Neural cell (in vitro differentiated cells): ENCODE data around the gene RETSAT. TPM values are rescaled to one million over a fixed set of nuclear protein-coding genes. Genes with fewer than 3 reads are reported as not detected.

Experiments used
- H2AFZ ChIP-seq: fragments of 200-600, 300-800 bp; sonication (generic), shearing (Covaris generic); 2 replicates; pipeline ENCODE4 v1.6.0; 2014; ENCODE audit warnings: low read depth, mild to moderate bottlenecking, antibody characterized with exemption, low read length, moderate library complexity
- H3F3A ChIP-seq: fragments of 200-600 bp; shearing (Covaris generic); 2 replicates; pipeline ENCODE4 v1.6.1; 2016; ENCODE audit warnings: mild to moderate bottlenecking, moderate library complexity, mixed read lengths, antibody characterized with exemption, low read length; ENCODE audit not compliant: insufficient read depth, poor library complexity, severe bottlenecking
- H3K27ac ChIP-seq: fragments of 200-600, 300-800 bp; sonication (generic), shearing (Covaris generic); 2 replicates; pipeline ENCODE4 v1.5.1; 2014; ENCODE audit warnings: mild to moderate bottlenecking, low read length, moderate library complexity
- H3K27me3 ChIP-seq: fragments of 300-800, 200-600 bp; sonication (generic), shearing (Covaris generic); 2 replicates; pipeline ENCODE4 v1.6.0; 2014; ENCODE audit warnings: mild to moderate bottlenecking, low read depth, low read length, moderate library complexity; ENCODE audit not compliant: insufficient read depth
- H3K36me3 ChIP-seq: fragments of 300-800, 200-600 bp; sonication (generic), shearing (Covaris generic); 2 replicates; pipeline ENCODE4 v1.5.1; 2014; ENCODE audit warnings: mild to moderate bottlenecking, antibody characterized with exemption, low read length, moderate library complexity; ENCODE audit not compliant: insufficient read depth
- H3K4me2 ChIP-seq: fragments of 300-800, 200-600 bp; sonication (generic), shearing (Covaris generic); 2 replicates; pipeline ENCODE4 v1.6.0; 2014; ENCODE audit warnings: mild to moderate bottlenecking, low read length
- H3K4me3 ChIP-seq: fragments of 300-800, 200-600 bp; sonication (generic), shearing (Covaris generic); 2 replicates; pipeline ENCODE4 v1.5.1; 2014; ENCODE audit warnings: mild to moderate bottlenecking, low read length, moderate library complexity
- H3K79me2 ChIP-seq: fragments of 200-600 bp; shearing (Covaris generic); replicated peaks from 2 replicates; pipeline ENCODE4 v1.6.0; 2014; ENCODE audit warnings: mild to moderate bottlenecking, low read length, moderate library complexity; ENCODE audit not compliant: insufficient read depth
- H3K9ac ChIP-seq: fragments of 300-800, 200-600 bp; sonication (generic), shearing (Covaris generic); 2 replicates; pipeline ENCODE4 v1.6.1; 2016; ENCODE audit warnings: mild to moderate bottlenecking, low read length, mixed read lengths
- H3K9me2 ChIP-seq: fragments of 200-600 bp; shearing (Covaris generic); 2 replicates; pipeline ENCODE4 v1.6.1; 2016; ENCODE audit warnings: mild to moderate bottlenecking, low read length, mixed read lengths; ENCODE audit not compliant: insufficient read depth
- H3K9me3 ChIP-seq: fragments of 200-600, 300-800 bp; sonication (generic), shearing (Covaris generic); 2 replicates; pipeline ENCODE4 v1.6.1; 2016; ENCODE audit warnings: mild to moderate bottlenecking, mixed run types, low read length, moderate library complexity, mixed read lengths
- H4K20me1 ChIP-seq: fragments of 200-600 bp; shearing (Covaris generic); 2 replicates; pipeline ENCODE4 v1.6.1; 2016; ENCODE audit warnings: mild to moderate bottlenecking, mixed run types; ENCODE audit not compliant: insufficient read depth
- EP300 ChIP-seq: fragments of 450-650 bp; conservative IDR thresholded peaks from 2 replicates; pipeline ENCODE4 v1.6.1; 2014; ENCODE audit warnings: antibody characterized with exemption, mild to moderate bottlenecking, moderate library complexity; ENCODE audit not compliant: poor library complexity, severe bottlenecking
- EZH2 ChIP-seq: fragments of 200-600, 300-800 bp; shearing (Covaris generic), sonication (generic); IDR thresholded peaks from 2 replicates; pipeline ENCODE4 v1.6.1; 2014; ENCODE audit warnings: antibody characterized with exemption, low read length, borderline replicate concordance, mild to moderate bottlenecking; ENCODE audit not compliant: insufficient read depth, poor library complexity, severe bottlenecking
- MXI1 ChIP-seq: fragments of 450-650 bp; conservative IDR thresholded peaks from 2 replicates; pipeline ENCODE4 v1.6.1; 2014; ENCODE audit warnings: antibody characterized with exemption, mild to moderate bottlenecking; ENCODE audit not compliant: poor library complexity, severe bottlenecking
- POLR2AphosphoS5 ChIP-seq: IDR thresholded peaks from 2 replicates; pipeline ENCODE4 v1.6.1; 2012
- RAD21 ChIP-seq: fragments of 450-650 bp; conservative IDR thresholded peaks from 2 replicates; pipeline ENCODE4 v1.6.1; 2014; ENCODE audit warnings: antibody characterized with exemption, mild to moderate bottlenecking, moderate library complexity
- SMC3 ChIP-seq: fragments of 450-650 bp; conservative IDR thresholded peaks from 2 replicates; pipeline ENCODE4 v1.6.1; 2014; ENCODE audit warnings: antibody characterized with exemption, mild to moderate bottlenecking, moderate library complexity; ENCODE audit not compliant: poor library complexity
- TAF1 ChIP-seq: IDR thresholded peaks from 2 replicates; pipeline ENCODE4 v1.6.1; 2012; ENCODE audit warnings: low read depth
- polyA plus RNA-seq: library from polyadenylated mRNA; depleted of rRNA; stranded (reverse); fragments of >200 nt; gene quantifications from 2 replicates; pipeline ENCODE4 v1.2.3, GENCODE V29; 2014
- TF ChIP-seq, protein P1 (sequence below): fragments of 450-650 bp; IDR thresholded peaks from 2 replicates; pipeline ENCODE4 v1.5.1; 2014; ENCODE audit warnings: antibody characterized with exemption, mild to moderate bottlenecking, moderate library complexity; ENCODE audit not compliant: poor library complexity, severe bottlenecking
- TF ChIP-seq, protein P2 (sequence below): IDR thresholded peaks from 2 replicates; pipeline ENCODE4 v1.6.1; 2012; ENCODE audit warnings: borderline replicate concordance

The RETSAT gene
- polyA plus RNA-seq, 1 donor from 2014 or later: 10.9 TPM

DNA sequence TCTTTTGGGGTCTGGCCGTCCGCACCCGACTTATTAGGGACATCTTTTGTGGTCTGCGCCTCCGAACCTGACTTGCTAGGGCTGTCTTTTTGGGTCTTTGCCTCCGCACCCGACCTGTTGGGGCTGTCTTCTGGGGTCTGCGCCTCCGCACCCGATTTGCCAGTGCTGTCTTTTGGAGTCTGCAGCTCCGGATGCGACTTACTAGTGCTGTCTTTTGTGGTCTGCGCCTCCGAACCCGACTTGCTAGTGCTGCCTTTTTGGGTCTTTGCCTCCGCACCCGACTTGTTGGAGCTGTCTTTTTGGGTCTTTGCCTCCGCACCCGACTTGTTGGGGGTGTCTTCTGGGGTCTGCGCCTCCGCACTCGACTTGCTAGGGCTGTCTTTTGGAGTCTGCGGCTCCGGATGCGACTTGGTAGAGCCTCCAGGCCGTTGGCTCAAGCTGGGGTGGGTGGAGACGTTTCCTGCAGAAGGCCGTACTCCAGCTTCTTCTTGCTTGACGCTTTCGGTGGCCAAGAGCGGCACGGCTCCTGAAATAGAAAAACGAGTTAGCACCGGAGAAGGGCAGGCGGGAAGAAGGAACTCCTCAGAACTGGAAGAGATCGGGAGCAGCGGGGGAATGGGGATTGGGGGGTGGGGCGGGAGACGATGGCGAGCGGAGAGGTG, 27.0 kb downstream of the RETSAT start:
- TF ChIP-seq MXI1 (no peak), SMC3 (no peak), POLR2AphosphoS5 (no peak), TAF1 (no peak), RAD21 (no peak), EZH2 (no peak), EP300 (no peak)
- TF ChIP-seq, protein P1, sequence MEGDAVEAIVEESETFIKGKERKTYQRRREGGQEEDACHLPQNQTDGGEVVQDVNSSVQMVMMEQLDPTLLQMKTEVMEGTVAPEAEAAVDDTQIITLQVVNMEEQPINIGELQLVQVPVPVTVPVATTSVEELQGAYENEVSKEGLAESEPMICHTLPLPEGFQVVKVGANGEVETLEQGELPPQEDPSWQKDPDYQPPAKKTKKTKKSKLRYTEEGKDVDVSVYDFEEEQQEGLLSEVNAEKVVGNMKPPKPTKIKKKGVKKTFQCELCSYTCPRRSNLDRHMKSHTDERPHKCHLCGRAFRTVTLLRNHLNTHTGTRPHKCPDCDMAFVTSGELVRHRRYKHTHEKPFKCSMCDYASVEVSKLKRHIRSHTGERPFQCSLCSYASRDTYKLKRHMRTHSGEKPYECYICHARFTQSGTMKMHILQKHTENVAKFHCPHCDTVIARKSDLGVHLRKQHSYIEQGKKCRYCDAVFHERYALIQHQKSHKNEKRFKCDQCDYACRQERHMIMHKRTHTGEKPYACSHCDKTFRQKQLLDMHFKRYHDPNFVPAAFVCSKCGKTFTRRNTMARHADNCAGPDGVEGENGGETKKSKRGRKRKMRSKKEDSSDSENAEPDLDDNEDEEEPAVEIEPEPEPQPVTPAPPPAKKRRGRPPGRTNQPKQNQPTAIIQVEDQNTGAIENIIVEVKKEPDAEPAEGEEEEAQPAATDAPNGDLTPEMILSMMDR: no peak
- TF ChIP-seq, protein P2, sequence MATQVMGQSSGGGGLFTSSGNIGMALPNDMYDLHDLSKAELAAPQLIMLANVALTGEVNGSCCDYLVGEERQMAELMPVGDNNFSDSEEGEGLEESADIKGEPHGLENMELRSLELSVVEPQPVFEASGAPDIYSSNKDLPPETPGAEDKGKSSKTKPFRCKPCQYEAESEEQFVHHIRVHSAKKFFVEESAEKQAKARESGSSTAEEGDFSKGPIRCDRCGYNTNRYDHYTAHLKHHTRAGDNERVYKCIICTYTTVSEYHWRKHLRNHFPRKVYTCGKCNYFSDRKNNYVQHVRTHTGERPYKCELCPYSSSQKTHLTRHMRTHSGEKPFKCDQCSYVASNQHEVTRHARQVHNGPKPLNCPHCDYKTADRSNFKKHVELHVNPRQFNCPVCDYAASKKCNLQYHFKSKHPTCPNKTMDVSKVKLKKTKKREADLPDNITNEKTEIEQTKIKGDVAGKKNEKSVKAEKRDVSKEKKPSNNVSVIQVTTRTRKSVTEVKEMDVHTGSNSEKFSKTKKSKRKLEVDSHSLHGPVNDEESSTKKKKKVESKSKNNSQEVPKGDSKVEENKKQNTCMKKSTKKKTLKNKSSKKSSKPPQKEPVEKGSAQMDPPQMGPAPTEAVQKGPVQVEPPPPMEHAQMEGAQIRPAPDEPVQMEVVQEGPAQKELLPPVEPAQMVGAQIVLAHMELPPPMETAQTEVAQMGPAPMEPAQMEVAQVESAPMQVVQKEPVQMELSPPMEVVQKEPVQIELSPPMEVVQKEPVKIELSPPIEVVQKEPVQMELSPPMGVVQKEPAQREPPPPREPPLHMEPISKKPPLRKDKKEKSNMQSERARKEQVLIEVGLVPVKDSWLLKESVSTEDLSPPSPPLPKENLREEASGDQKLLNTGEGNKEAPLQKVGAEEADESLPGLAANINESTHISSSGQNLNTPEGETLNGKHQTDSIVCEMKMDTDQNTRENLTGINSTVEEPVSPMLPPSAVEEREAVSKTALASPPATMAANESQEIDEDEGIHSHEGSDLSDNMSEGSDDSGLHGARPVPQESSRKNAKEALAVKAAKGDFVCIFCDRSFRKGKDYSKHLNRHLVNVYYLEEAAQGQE: no peak
- peak overlapping the region; percentile 95 for H3K9ac ChIP-seq
- H3K27me3 ChIP-seq: no peaks in the 10 kb centered on the region
- peak overlapping the region; percentile 74 for H3K4me3 ChIP-seq
- peak overlapping the region; percentile 97 for H3K27ac ChIP-seq
- peak overlapping the region; percentile 94 for H3K4me2 ChIP-seq
- no peaks in the 10 kb centered on the region for H3K9me2 ChIP-seq
- no peaks in the 10 kb centered on the region for H3K9me3 ChIP-seq
- no peaks in the 10 kb centered on the region for H3K36me3 ChIP-seq
- H3F3A ChIP-seq: no peaks in the 10 kb centered on the region
- H4K20me1 ChIP-seq: no peaks in the 10 kb centered on the region
- peaks cover 29% of the 10 kb centered on the region for H3K79me2 ChIP-seq
- H2AFZ ChIP-seq: peak overlapping the region; percentile 98

DNA sequence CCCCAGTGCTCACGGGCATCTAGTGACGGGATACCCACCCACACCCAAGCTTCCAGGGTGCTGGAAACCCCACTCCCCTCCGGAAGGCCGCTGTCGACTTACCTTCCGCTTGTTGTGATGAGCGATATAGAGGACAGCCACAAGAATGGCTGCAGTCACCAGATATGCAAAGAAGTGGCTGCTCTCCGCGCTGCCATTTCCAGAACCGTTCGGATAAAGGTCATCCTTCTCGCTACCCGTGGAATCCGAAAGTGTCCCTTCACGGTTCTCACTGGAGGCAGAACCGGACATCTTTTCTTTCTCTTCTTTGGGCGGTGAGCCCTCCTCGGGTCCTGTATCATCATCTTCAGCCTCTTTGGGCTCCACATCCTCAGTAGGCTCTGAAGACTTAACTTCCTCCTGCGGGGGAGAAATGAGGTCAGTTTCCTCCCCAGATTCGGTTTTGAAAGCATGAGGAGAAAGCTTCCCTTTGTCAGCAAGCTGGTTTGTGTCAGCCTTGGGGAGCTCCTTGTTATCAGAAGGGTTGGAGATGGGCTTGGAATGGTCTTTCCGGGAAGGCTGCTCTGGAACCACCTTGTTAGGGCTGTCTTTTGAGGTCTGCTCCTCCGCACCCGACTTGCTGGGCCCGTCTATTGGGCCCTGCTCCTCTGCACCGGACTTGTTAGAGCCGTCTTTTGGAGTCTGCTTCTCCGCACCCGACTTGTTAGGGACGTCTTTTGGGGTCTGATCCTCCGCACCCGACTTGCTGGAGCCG, 27.7 kb downstream of the RETSAT start:
- Histone ChIP-seq H3K9me3 (no peaks in the 10 kb centered on the region), H2AFZ (no peak overlapping the region), H3K36me3 (no peaks in the 10 kb centered on the region), H3K9ac (peak overlapping the region; percentile 95), H3K27me3 (no peaks in the 10 kb centered on the region), H4K20me1 (no peaks in the 10 kb centered on the region), H3K4me2 (peak overlapping the region; percentile 94), H3K4me3 (peak overlapping the region; percentile 74), H3K79me2 (peaks cover 29% of the 10 kb centered on the region), H3K9me2 (no peaks in the 10 kb centered on the region), H3F3A (no peaks in the 10 kb centered on the region), H3K27ac (no peak overlapping the region)
- TF ChIP-seq SMC3 (no peak), MXI1 (no peak), RAD21 (no peak), EZH2 (no peak), EP300 (no peak), POLR2AphosphoS5 (no peak), TAF1 (no peak)
- TF ChIP-seq, protein P2: no peak
- TF ChIP-seq, protein P1: no peak
